Osteocyte (in vitro differentiated cells): Measurements from ENCODE around the gene TMPRSS11D. TPM values are rescaled to one million over a fixed set of nuclear protein-coding genes. Genes with fewer than 3 reads are reported as not detected.

Experiments
- DNase-seq: peaks from one replicate; pipeline ENCODE4 v3.0.0; 2021; ENCODE audit warnings: mixed read lengths; ENCODE audit not compliant: unreplicated experiment; ENCODE audit errors: extremely low spot score
- H3K27ac Mint-ChIP-seq: one replicate; pipeline ENCODE4 v1.8.0; 2021; ENCODE audit warnings: mild to moderate bottlenecking, mixed read lengths; ENCODE audit not compliant: unreplicated experiment
- H3K27me3 Mint-ChIP-seq: one replicate; pipeline ENCODE4 v1.8.0; 2021; ENCODE audit warnings: mixed read lengths; ENCODE audit not compliant: unreplicated experiment
- H3K36me3 Mint-ChIP-seq: one replicate; pipeline ENCODE4 v1.8.0; 2021; ENCODE audit warnings: mixed read lengths; ENCODE audit not compliant: unreplicated experiment
- H3K4me1 Mint-ChIP-seq: one replicate; pipeline ENCODE4 v1.8.0; 2021; ENCODE audit warnings: mixed read lengths; ENCODE audit not compliant: unreplicated experiment
- H3K4me3 Mint-ChIP-seq: one replicate; pipeline ENCODE4 v1.8.0; 2021; ENCODE audit warnings: mild to moderate bottlenecking, moderate library complexity, mixed read lengths; ENCODE audit not compliant: unreplicated experiment
- H3K9me3 Mint-ChIP-seq: one replicate; pipeline ENCODE4 v1.8.0; 2021; ENCODE audit warnings: mixed read lengths; ENCODE audit not compliant: unreplicated experiment
- CTCF ChIP-seq: fragments of 200-600 bp; sonication (generic); IDR thresholded peaks from 2 replicates; pipeline ENCODE4 v1.5.0; 2021; ENCODE audit warnings: antibody characterized with exemption, mild to moderate bottlenecking, moderate library complexity
- total RNA-seq: library from RNA; stranded (reverse); gene quantifications from 2 replicates; pipeline ENCODE4 v1.2.1, GENCODE V29; 2021

Gene TMPRSS11D
- total RNA-seq, 1 donor from 2014 or later, result not detected

GRCh38 chr4:67790721-67791120 is 93.1 kb downstream of the TMPRSS11D start:
- H3K4me3 Mint-ChIP-seq, result no peak overlapping the region
- no peak for DNase-seq
- H3K36me3 Mint-ChIP-seq, result no peaks in the 10 kb centered on the region
- no peaks in the 10 kb centered on the region for H3K27me3 Mint-ChIP-seq
- peaks cover 4% of the 10 kb centered on the region for H3K9me3 Mint-ChIP-seq
- no peak overlapping the region for H3K27ac Mint-ChIP-seq
- no peaks in the 10 kb centered on the region for H3K4me1 Mint-ChIP-seq
- TF ChIP-seq CTCF, result no peak

- H3K27me3 Mint-ChIP-seq, result no peaks in the 10 kb centered on the region
- H3K4me1 Mint-ChIP-seq, result no peaks in the 10 kb centered on the region
- no peak overlapping the region for H3K4me3 Mint-ChIP-seq
- DNase-seq, result no peak
- no peaks in the 10 kb centered on the region for H3K36me3 Mint-ChIP-seq
- TF ChIP-seq CTCF, result no peak
- no peak overlapping the region for H3K27ac Mint-ChIP-seq
- H3K9me3 Mint-ChIP-seq, result peaks cover 4% of the 10 kb centered on the region
Measured at GRCh38 chr4:67787311-67787710, 96.5 kb downstream of the TMPRSS11D start.

GRCh38 chr4:67785528-67785927 is 98.3 kb downstream of the TMPRSS11D start:
- H3K36me3 Mint-ChIP-seq, result no peaks in the 10 kb centered on the region

GRCh38 chr4:67779631-67780030 is 104.2 kb downstream of the TMPRSS11D start:
- Mint-ChIP-seq H3K36me3 (no peaks in the 10 kb centered on the region), H3K27me3 (no peaks in the 10 kb centered on the region), H3K4me3 (no peak overlapping the region), H3K9me3 (no peaks in the 10 kb centered on the region), H3K4me1 (no peaks in the 10 kb centered on the region), H3K27ac (no peak overlapping the region)
- DNase-seq, result no peak
- no peak for TF ChIP-seq CTCF

More at GRCh38 chr4:67785528-67785927, 98.3 kb downstream of the TMPRSS11D start:
- no peak for TF ChIP-seq CTCF
- H3K4me3 Mint-ChIP-seq, result no peak overlapping the region
- no peak for DNase-seq
- H3K9me3 Mint-ChIP-seq, result no peaks in the 10 kb centered on the region
- H3K27ac Mint-ChIP-seq, result no peak overlapping the region
- H3K27me3 Mint-ChIP-seq, result no peaks in the 10 kb centered on the region
- no peaks in the 10 kb centered on the region for H3K4me1 Mint-ChIP-seq

GRCh38 chr4:67776746-67777145 is 107.1 kb downstream of the TMPRSS11D start:
- Mint-ChIP-seq H3K27me3 (no peaks in the 10 kb centered on the region), H3K9me3 (no peaks in the 10 kb centered on the region), H3K36me3 (no peaks in the 10 kb centered on the region), H3K4me1 (no peaks in the 10 kb centered on the region), H3K4me3 (no peak overlapping the region), H3K27ac (no peak overlapping the region)
- no peak for DNase-seq
- TF ChIP-seq CTCF, result no peak

Other genes with a start within 250 kb of the TMPRSS11D start
- gene UBA6, start 182.8 kb downstream of the TMPRSS11D start, total RNA-seq, result 59.6 and 66.1 TPM in 2 replicates
- gene GNRHR, start 129.6 kb downstream of the TMPRSS11D start, total RNA-seq, result not detected in 2 replicates
- not detected in 2 replicates for gene TMPRSS11A, start 79.5 kb upstream of the TMPRSS11D start, total RNA-seq
- gene TMPRSS11F, start 245.9 kb upstream of the TMPRSS11D start, total RNA-seq, result not detected in 2 replicates